Measurements from ENCODE around the gene ADCK1. TPM values are rescaled to one million over a fixed set of nuclear protein-coding genes. Genes with fewer than 3 reads are reported as not detected.
A peak's percentile ranks its signal among the peaks of the same experiment; 100 is the strongest.

ADCK1 gene
- total RNA-seq, 1 experiment from 2014 or later, result 10.3 TPM

- H3K4me3 ChIP-seq (ENCODE audit: insufficient read depth, low read depth, low read length), result no peak overlapping the region
- no peak for DNase-seq
- no peaks in the 10 kb centered on the region for H3K27me3 ChIP-seq (ENCODE audit: control insufficient read depth, insufficient read depth, low read length)
Measured at GRCh38 chr14:77837926-77838325, 38.0 kb downstream of the ADCK1 start.

DNA sequence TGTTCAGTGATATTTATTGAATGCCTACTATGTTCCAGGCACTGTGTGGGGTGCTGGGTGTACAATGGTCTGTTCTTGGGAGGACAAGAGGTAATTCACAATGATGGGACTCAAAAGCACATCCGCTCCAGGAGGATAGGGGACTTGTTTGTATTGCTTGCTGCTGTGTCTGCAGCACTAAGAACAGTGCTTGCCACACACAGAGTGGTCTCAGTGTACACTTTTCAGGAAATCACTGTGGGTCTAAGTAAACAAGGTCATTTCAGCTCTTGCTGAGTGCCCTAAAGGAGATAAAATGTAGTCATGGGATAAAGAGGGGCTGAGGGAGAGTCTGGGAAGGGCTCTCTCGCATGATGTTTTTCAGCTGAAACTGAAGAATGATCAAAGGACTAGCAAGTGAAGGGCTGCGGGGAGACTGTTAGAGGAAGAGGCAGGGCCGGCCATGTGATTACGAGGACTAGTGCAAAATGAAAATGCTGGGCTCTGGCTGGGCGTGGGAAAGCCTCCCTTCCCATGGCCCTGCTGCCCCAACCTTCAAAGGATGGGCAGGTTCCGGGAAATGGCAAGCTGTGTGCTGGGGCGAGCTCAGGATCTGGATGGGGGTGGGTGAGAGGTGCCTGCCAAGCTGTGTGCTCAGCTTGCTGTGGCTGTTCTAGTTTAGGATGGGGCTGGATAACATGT, 39.1 kb downstream of the ADCK1 start:
- DNase-seq, result no peak
- H3K4me3 ChIP-seq (ENCODE audit: insufficient read depth, low read depth, low read length), result no peak overlapping the region
- H3K36me3 ChIP-seq (replicated peaks; ENCODE audit: control insufficient read depth, insufficient read depth, low read length), result no peaks in the 10 kb centered on the region
- no peaks in the 10 kb centered on the region for H3K27me3 ChIP-seq (ENCODE audit: control insufficient read depth, insufficient read depth, low read length)

More at GRCh38 chr14:77837926-77838325, 38.0 kb downstream of the ADCK1 start:
- no peaks in the 10 kb centered on the region for H3K36me3 ChIP-seq (replicated peaks; ENCODE audit: control insufficient read depth, insufficient read depth, low read length)

GRCh38 chr14:77843195-77843594, 43.3 kb downstream of the ADCK1 start:
- DNase-seq, result no peak
- no peaks in the 10 kb centered on the region for H3K27me3 ChIP-seq (ENCODE audit: control insufficient read depth, insufficient read depth, low read length)
- H3K4me3 ChIP-seq (ENCODE audit: insufficient read depth, low read depth, low read length), result no peak overlapping the region
- no peaks in the 10 kb centered on the region for H3K36me3 ChIP-seq (replicated peaks; ENCODE audit: control insufficient read depth, insufficient read depth, low read length)

- Histone ChIP-seq H3K27me3 (ENCODE audit: control insufficient read depth, insufficient read depth, low read length) (no peaks in the 10 kb centered on the region), H3K36me3 (replicated peaks; ENCODE audit: control insufficient read depth, insufficient read depth, low read length) (no peaks in the 10 kb centered on the region), H3K4me3 (ENCODE audit: insufficient read depth, low read depth, low read length) (no peak overlapping the region)
Measured at GRCh38 chr14:77843651-77844050, 43.7 kb downstream of the ADCK1 start.

DNA sequence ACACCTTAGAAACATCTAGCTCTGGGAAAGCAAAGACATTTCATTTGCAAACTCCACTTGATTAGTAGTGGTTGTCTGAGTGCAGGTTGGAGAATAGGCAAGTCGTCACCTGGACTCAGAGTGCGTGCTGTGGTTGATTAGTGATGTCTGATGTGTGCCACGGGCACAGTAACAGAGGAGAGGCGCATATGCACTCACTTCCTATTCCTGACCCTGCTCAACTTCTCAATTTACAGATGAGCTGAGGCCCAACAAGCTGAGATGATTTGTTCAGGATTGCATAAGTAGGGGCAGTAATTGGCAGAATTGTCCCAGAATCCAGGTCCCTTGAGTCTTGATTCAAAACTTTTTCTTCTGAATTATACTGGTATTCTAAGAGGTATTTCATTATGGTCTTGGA, 44.9 kb downstream of the ADCK1 start:
- no peak for DNase-seq
- Histone ChIP-seq H3K4me3 (ENCODE audit: insufficient read depth, low read depth, low read length) (no peak overlapping the region), H3K36me3 (replicated peaks; ENCODE audit: control insufficient read depth, insufficient read depth, low read length) (no peaks in the 10 kb centered on the region), H3K27me3 (ENCODE audit: control insufficient read depth, insufficient read depth, low read length) (no peaks in the 10 kb centered on the region)

More at GRCh38 chr14:77843651-77844050, 43.7 kb downstream of the ADCK1 start:
- no peak for DNase-seq

DNA sequence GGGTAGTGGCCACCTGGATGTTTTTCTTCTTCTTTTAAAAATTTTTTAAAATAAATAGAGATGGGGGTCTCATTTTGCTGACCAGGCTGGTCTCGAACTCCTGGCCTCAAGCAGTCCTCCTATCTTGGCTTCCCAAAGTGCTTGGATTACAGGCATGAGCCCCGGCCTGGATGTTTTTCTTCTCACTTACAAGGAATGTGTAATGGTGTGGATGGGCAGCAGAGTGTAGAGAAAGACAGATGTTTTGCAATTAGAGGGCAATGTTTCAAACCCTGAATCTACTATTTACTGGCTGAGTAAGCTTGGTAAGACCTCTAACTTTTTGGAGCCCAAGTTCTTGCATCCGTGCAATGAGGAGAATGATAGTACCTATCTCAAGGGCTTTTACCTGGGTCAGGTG, 48.1 kb downstream of the ADCK1 start:
- no peak for DNase-seq
- Histone ChIP-seq H3K36me3 (replicated peaks; ENCODE audit: control insufficient read depth, insufficient read depth, low read length) (no peaks in the 10 kb centered on the region), H3K27me3 (ENCODE audit: control insufficient read depth, insufficient read depth, low read length) (no peaks in the 10 kb centered on the region), H3K4me3 (ENCODE audit: insufficient read depth, low read depth, low read length) (no peak overlapping the region)

- Histone ChIP-seq H3K36me3 (replicated peaks; ENCODE audit: control insufficient read depth, insufficient read depth, low read length) (no peaks in the 10 kb centered on the region), H3K27me3 (ENCODE audit: control insufficient read depth, insufficient read depth, low read length) (no peaks in the 10 kb centered on the region), H3K4me3 (ENCODE audit: insufficient read depth, low read depth, low read length) (no peak overlapping the region)
- DNase-seq, result no peak
Measured at GRCh38 chr14:77849711-77850110, 49.8 kb downstream of the ADCK1 start.

- Histone ChIP-seq H3K27me3 (ENCODE audit: control insufficient read depth, insufficient read depth, low read length) (no peaks in the 10 kb centered on the region), H3K36me3 (replicated peaks; ENCODE audit: control insufficient read depth, insufficient read depth, low read length) (no peaks in the 10 kb centered on the region), H3K4me3 (ENCODE audit: insufficient read depth, low read depth, low read length) (no peak overlapping the region)
- DNase-seq, result no peak
Measured at GRCh38 chr14:77853919-77854318, 54.0 kb downstream of the ADCK1 start.

DNA sequence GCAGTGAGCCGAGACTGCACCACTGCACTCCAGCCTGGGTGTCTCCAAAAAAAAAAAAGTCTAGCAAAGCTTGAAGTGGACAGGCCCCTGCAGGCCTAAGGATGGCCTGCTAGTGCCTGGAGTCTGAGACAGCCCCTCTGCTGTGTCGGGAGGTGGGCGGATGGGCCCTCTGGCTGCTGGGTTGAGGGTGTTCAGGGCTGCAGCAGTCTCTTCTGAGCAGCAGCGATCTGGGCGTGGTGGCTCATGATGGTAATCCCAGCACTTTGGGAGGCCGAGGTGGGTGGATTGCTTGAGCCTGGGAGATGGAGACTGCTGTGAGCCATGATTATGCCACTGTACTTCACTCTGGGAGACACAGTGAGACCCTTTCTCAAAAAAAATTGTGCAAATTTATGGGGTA, 57.0 kb downstream of the ADCK1 start:
- H3K4me3 ChIP-seq (ENCODE audit: insufficient read depth, low read depth, low read length), result no peak overlapping the region
- DNase-seq, result no peak
- H3K27me3 ChIP-seq (ENCODE audit: control insufficient read depth, insufficient read depth, low read length), result no peaks in the 10 kb centered on the region
- H3K36me3 ChIP-seq (replicated peaks; ENCODE audit: control insufficient read depth, insufficient read depth, low read length), result no peaks in the 10 kb centered on the region

GRCh38 chr14:77859934-77860570, 60.1 kb downstream of the ADCK1 start:
- H3K36me3 ChIP-seq (replicated peaks; ENCODE audit: control insufficient read depth, insufficient read depth, low read length), result no peaks in the 10 kb centered on the region
- no peak for DNase-seq
- H3K4me3 ChIP-seq (ENCODE audit: insufficient read depth, low read depth, low read length), result no peak overlapping the region
- H3K27me3 ChIP-seq (ENCODE audit: control insufficient read depth, insufficient read depth, low read length), result no peaks in the 10 kb centered on the region

- DNase-seq, result no peak
- H3K27me3 ChIP-seq (ENCODE audit: control insufficient read depth, insufficient read depth, low read length), result no peaks in the 10 kb centered on the region
- no peak overlapping the region for H3K4me3 ChIP-seq (ENCODE audit: insufficient read depth, low read depth, low read length)
Measured at GRCh38 chr14:77861201-77861600, 61.3 kb downstream of the ADCK1 start.

DNA sequence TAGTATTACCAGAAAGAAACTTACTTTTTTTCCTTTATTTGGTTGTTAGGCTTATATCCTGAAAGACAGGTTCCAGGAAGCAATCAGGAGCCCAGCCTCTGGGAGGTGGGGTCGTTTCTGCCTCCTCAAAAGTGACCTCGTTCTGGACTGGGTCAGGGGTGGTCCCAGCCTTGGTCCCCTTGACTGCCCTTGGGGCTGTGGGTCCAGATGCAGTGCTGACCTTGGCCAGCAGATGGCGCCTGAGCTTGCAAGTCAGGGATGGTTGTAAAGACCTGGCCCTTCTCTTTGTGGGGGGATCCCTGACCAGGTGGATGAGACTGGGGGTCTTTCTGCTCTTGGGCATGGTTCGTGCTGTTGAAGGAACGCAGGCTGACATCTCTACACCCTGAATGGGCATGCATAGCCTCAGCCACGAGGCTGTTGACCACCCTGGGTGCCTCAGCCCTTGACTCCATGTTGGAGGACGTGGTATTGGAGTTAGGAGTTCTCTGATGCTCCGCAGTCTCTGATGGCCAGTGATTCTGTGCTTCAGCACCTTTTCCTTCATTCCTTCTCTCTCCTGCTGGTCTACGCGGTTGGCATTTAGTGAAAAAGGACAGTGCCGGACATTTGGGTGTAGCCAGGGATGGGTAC, 62.4 kb downstream of the ADCK1 start:
- peak; percentile 91 for DNase-seq
- Histone ChIP-seq H3K27me3 (ENCODE audit: control insufficient read depth, insufficient read depth, low read length) (no peaks in the 10 kb centered on the region), H3K4me3 (ENCODE audit: insufficient read depth, low read depth, low read length) (no peak overlapping the region), H3K36me3 (replicated peaks; ENCODE audit: control insufficient read depth, insufficient read depth, low read length) (no peaks in the 10 kb centered on the region)

More at GRCh38 chr14:77861201-77861600, 61.3 kb downstream of the ADCK1 start:
- no peaks in the 10 kb centered on the region for H3K36me3 ChIP-seq (replicated peaks; ENCODE audit: control insufficient read depth, insufficient read depth, low read length)

- DNase-seq, result no peak
- Histone ChIP-seq H3K4me3 (ENCODE audit: insufficient read depth, low read depth, low read length) (no peak overlapping the region), H3K27me3 (ENCODE audit: control insufficient read depth, insufficient read depth, low read length) (no peaks in the 10 kb centered on the region), H3K36me3 (replicated peaks; ENCODE audit: control insufficient read depth, insufficient read depth, low read length) (no peaks in the 10 kb centered on the region)
Measured at GRCh38 chr14:77864085-77864484, 64.2 kb downstream of the ADCK1 start.

- H3K36me3 ChIP-seq (replicated peaks; ENCODE audit: control insufficient read depth, insufficient read depth, low read length), result no peaks in the 10 kb centered on the region
- DNase-seq, result no peak
- H3K27me3 ChIP-seq (ENCODE audit: control insufficient read depth, insufficient read depth, low read length), result no peaks in the 10 kb centered on the region
- no peak overlapping the region for H3K4me3 ChIP-seq (ENCODE audit: insufficient read depth, low read depth, low read length)
Measured at GRCh38 chr14:77864580-77864979, 64.7 kb downstream of the ADCK1 start.

DNA sequence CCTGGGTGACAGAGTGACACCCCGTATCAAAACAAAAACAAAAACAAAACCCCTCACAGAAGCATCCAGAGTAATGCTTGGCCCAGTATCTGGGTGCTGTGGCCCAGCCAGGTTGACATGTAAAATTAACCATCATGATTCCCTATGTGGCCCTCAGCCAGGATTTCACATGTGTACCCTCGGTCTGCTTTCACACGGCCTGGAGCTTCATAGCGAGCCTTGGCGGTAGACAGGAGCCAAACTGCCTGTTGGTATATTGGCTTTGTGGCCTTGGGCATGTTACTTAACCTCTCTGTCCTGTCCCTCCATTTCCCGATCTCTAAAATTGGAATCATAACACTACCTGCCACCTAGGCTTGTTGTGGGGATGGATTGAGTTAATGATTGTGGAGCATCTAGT, 65.5 kb downstream of the ADCK1 start:
- H3K36me3 ChIP-seq (replicated peaks; ENCODE audit: control insufficient read depth, insufficient read depth, low read length), result no peaks in the 10 kb centered on the region
- H3K27me3 ChIP-seq (ENCODE audit: control insufficient read depth, insufficient read depth, low read length), result no peaks in the 10 kb centered on the region
- no peak overlapping the region for H3K4me3 ChIP-seq (ENCODE audit: insufficient read depth, low read depth, low read length)
- no peak for DNase-seq
